Measurements from ENCODE around the gene TNFAIP8L1.

- TF ChIP-seq TOX (CRISPR knock-in tag; IDR thresholded peaks at IDR 0.05; ENCODE audit: borderline replicate concordance): no peak
- TF ChIP-seq, protein P1, sequence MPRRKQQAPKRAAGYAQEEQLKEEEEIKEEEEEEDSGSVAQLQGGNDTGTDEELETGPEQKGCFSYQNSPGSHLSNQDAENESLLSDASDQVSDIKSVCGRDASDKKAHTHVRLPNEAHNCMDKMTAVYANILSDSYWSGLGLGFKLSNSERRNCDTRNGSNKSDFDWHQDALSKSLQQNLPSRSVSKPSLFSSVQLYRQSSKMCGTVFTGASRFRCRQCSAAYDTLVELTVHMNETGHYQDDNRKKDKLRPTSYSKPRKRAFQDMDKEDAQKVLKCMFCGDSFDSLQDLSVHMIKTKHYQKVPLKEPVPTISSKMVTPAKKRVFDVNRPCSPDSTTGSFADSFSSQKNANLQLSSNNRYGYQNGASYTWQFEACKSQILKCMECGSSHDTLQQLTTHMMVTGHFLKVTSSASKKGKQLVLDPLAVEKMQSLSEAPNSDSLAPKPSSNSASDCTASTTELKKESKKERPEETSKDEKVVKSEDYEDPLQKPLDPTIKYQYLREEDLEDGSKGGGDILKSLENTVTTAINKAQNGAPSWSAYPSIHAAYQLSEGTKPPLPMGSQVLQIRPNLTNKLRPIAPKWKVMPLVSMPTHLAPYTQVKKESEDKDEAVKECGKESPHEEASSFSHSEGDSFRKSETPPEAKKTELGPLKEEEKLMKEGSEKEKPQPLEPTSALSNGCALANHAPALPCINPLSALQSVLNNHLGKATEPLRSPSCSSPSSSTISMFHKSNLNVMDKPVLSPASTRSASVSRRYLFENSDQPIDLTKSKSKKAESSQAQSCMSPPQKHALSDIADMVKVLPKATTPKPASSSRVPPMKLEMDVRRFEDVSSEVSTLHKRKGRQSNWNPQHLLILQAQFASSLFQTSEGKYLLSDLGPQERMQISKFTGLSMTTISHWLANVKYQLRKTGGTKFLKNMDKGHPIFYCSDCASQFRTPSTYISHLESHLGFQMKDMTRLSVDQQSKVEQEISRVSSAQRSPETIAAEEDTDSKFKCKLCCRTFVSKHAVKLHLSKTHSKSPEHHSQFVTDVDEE (CRISPR knock-in tag; IDR thresholded peaks at IDR 0.05): no peak
- TF ChIP-seq, protein P2, sequence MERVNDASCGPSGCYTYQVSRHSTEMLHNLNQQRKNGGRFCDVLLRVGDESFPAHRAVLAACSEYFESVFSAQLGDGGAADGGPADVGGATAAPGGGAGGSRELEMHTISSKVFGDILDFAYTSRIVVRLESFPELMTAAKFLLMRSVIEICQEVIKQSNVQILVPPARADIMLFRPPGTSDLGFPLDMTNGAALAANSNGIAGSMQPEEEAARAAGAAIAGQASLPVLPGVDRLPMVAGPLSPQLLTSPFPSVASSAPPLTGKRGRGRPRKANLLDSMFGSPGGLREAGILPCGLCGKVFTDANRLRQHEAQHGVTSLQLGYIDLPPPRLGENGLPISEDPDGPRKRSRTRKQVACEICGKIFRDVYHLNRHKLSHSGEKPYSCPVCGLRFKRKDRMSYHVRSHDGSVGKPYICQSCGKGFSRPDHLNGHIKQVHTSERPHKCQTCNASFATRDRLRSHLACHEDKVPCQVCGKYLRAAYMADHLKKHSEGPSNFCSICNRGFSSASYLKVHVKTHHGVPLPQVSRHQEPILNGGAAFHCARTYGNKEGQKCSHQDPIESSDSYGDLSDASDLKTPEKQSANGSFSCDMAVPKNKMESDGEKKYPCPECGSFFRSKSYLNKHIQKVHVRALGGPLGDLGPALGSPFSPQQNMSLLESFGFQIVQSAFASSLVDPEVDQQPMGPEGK (CRISPR knock-in tag; IDR thresholded peaks at IDR 0.05; ENCODE audit: borderline replicate concordance): no peak
- TF ChIP-seq GLIS3 (CRISPR knock-in tag; IDR thresholded peaks at IDR 0.05): no peak
- TF ChIP-seq ISL1 (CRISPR knock-in tag; IDR thresholded peaks at IDR 0.05): no peak
- TF ChIP-seq, protein P3, sequence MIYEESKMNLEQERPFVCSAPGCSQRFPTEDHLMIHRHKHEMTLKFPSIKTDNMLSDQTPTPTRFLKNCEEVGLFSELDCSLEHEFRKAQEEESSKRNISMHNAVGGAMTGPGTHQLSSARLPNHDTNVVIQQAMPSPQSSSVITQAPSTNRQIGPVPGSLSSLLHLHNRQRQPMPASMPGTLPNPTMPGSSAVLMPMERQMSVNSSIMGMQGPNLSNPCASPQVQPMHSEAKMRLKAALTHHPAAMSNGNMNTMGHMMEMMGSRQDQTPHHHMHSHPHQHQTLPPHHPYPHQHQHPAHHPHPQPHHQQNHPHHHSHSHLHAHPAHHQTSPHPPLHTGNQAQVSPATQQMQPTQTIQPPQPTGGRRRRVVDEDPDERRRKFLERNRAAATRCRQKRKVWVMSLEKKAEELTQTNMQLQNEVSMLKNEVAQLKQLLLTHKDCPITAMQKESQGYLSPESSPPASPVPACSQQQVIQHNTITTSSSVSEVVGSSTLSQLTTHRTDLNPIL (CRISPR knock-in tag; IDR thresholded peaks at IDR 0.05; ENCODE audit: low read depth): no peak
- no peak for TF ChIP-seq ZFP3 (CRISPR knock-in tag; IDR thresholded peaks at IDR 0.05)
- TF ChIP-seq RARB (CRISPR knock-in tag; IDR thresholded peaks at IDR 0.05): no peak
- no peak for TF ChIP-seq PPARA (CRISPR knock-in tag; IDR thresholded peaks at IDR 0.05; ENCODE audit: borderline replicate concordance)
- TF ChIP-seq BACH2 (CRISPR knock-in tag; IDR thresholded peaks at IDR 0.05; ENCODE audit: borderline replicate concordance): no peak
- TF ChIP-seq TCF4 (CRISPR knock-in tag; IDR thresholded peaks at IDR 0.05; ENCODE audit: borderline replicate concordance): no peak
These were observed 6.4 kb downstream of the TNFAIP8L1 start for GRCh38 chr19:4645718-4646117.

Measured in SK-N-SH treated with all-trans-retinoic acid at 6 μM for 48 hours (cell line).